Upper lobe of left lung (tissue), 6 donors: ENCODE results near the gene SMKR1. TPM values are rescaled to one million over a fixed set of nuclear protein-coding genes. Genes with fewer than 3 reads are reported as not detected.

ENCODE experiments used
- ATAC-seq, 2 donors: fragments of 200-7000 bp; cut with Tn5 transposase; one replicate each; pipeline ENCODE4 v1.9.1; 2022; ENCODE audit warnings: mild to moderate bottlenecking in 2 of 2, moderate library complexity in 2 of 2; ENCODE audit not compliant: low FRiP score in 2 of 2
- DNase-seq, 2 donors: peaks; one replicate each; pipeline ENCODE4 v3.0.0-alpha.2; 2019 to 2020
- H3K27ac ChIP-seq, 4 donors: fragments of 200-600 bp; sonication (generic); one replicate each; pipeline ENCODE4 v1.5.1; 2016 to 2019
- H3K27me3 ChIP-seq, 4 donors: fragments of 200-600 bp; sonication (generic); one replicate each; pipeline ENCODE4 v1.5.1; 2017 to 2019
- H3K36me3 ChIP-seq, 4 donors: fragments of 200-600 bp; sonication (generic); one replicate each; pipeline ENCODE4 v1.5.1; 2016 to 2019
- H3K4me1 ChIP-seq, 4 donors: fragments of 200-600 bp; sonication (generic); one replicate each; pipeline ENCODE4 v1.5.1; 2018 to 2019
- H3K4me3 ChIP-seq, 4 donors: fragments of 200-600 bp; sonication (generic); one replicate each; pipeline ENCODE4 v1.5.1; 2017 to 2019; ENCODE audit warnings: mild to moderate bottlenecking in 2 of 4, moderate library complexity in 1 of 4
- H3K9me3 ChIP-seq, 4 donors: fragments of 200-600 bp; sonication (generic); one replicate each; pipeline ENCODE4 v1.5.1; 2018 to 2019
- CTCF ChIP-seq, 6 experiments: fragments of 450-650 bp in 4 of 6; fragments of 200-600 bp in 2 of 6; sonication (generic) in 2 of 6; IDR thresholded peaks; one replicate each; pipeline ENCODE4 v1.5.1; 2016 to 2019; ENCODE audit warnings: antibody characterized with exemption in 6 of 6
- EP300 ChIP-seq, 4 donors: sonication (generic); formaldehyde crosslinking; IDR thresholded peaks; one replicate each; pipeline ENCODE4 v1.5.1; 2017; ENCODE audit warnings: antibody characterized with exemption in 4 of 4, control low read depth in 2 of 4
- POLR2A ChIP-seq, 4 donors: fragments of 450-650 bp; IDR thresholded peaks; one replicate each; pipeline ENCODE4 v1.5.1; 2016 to 2017; ENCODE audit warnings: antibody characterized with exemption in 4 of 4, mild to moderate bottlenecking in 2 of 4
- POLR2AphosphoS5 ChIP-seq, 2 donors: sonication (generic); formaldehyde crosslinking; IDR thresholded peaks; one replicate each; pipeline ENCODE4 v1.5.1; 2017; ENCODE audit warnings: antibody characterized with exemption in 2 of 2
- WGBS, 2 donors: methylation state at CpG; one replicate each; pipeline ENCODE4 v1.1.5; 2017 to 2018; 5-methylcytosine and 5-hydroxymethylcytosine counted together
- total RNA-seq, 6 donors: library from RNA; depleted of rRNA in 4 of 6; stranded (reverse); fragments of >200 nt in 4 of 6; gene quantifications; one replicate each; pipeline versions ENCODE4 v1.1.0 to v1.2.1, GENCODE V29; 2016 to 2021
- donor health status: DM: no; HTN: no; CAD: no; lungs with moderate emphysema.
- donor health status: DM: no; HTN: yes; CAD: no; lungs with severe emphysema.

Gene SMKR1
- total RNA-seq, 6 donors from 2014 or later: 0.76 to 3.2 (median 0.94) TPM; not detected in 2

GRCh38 chr7:129499999-129500398 lies 2.3 kb upstream of the SMKR1 start:
- Histone ChIP-seq H3K9me3 (no peaks in the 10 kb centered on the region), H3K27me3 (no peaks in the 10 kb centered on the region), H3K27ac (no peak overlapping the region), H3K36me3 (no peaks in the 10 kb centered on the region), H3K4me1 (peaks cover 4 to 18% (median 12%) of the 10 kb centered on the region in 4 donors), H3K4me3 (no peak overlapping the region)
- DNase-seq (no peak), ATAC-seq (no peak)
- 79 to 81% methylated on average over 6 of the region's 6 CpGs for WGBS, 2 donors
- TF ChIP-seq POLR2AphosphoS5 (IDR thresholded peaks at IDR 0.05): no peak
- TF ChIP-seq POLR2A (IDR thresholded peaks at IDR 0.05): no peak
- no peak for TF ChIP-seq EP300 (IDR thresholded peaks at IDR 0.05)
- no peak for TF ChIP-seq CTCF (IDR thresholded peaks at IDR 0.05)

GRCh38 chr7:129502708-129503685 lies 666 bp downstream of the SMKR1 start:
- H3K4me3 ChIP-seq: peak overlapping the region in 3 of 4 donors; percentile 53 to 70 (median 56)
- H3K9me3 ChIP-seq: no peaks in the 10 kb centered on the region
- no peaks in the 10 kb centered on the region for H3K27me3 ChIP-seq
- no peak overlapping the region for H3K27ac ChIP-seq
- DNase-seq: no peak
- TF ChIP-seq CTCF (IDR thresholded peaks at IDR 0.05) (no peak), POLR2A (IDR thresholded peaks at IDR 0.05) (no peak), POLR2AphosphoS5 (IDR thresholded peaks at IDR 0.05) (no peak), EP300 (IDR thresholded peaks at IDR 0.05) (no peak)
- H3K36me3 ChIP-seq: no peaks in the 10 kb centered on the region
- ATAC-seq: peak; percentile 19 to 57
- 21 to 35% methylated on average over 21 to 40 of the region's 58 CpGs for WGBS, 2 donors
- H3K4me1 ChIP-seq: peaks cover 4 to 18% (median 12%) of the 10 kb centered on the region in 4 donors

GRCh38 chr7:129503725-129504124 lies 1.4 kb downstream of the SMKR1 start:
- TF ChIP-seq CTCF (IDR thresholded peaks at IDR 0.05) (no peak), EP300 (IDR thresholded peaks at IDR 0.05) (no peak), POLR2AphosphoS5 (IDR thresholded peaks at IDR 0.05) (no peak), POLR2A (IDR thresholded peaks at IDR 0.05) (no peak)
- DNase-seq (no peak), ATAC-seq (no peak)
- no peaks in the 10 kb centered on the region for H3K36me3 ChIP-seq
- no peak overlapping the region for H3K27ac ChIP-seq
- peaks cover 4 to 18% (median 12%) of the 10 kb centered on the region in 4 donors for H3K4me1 ChIP-seq
- H3K27me3 ChIP-seq: no peaks in the 10 kb centered on the region
- no peak overlapping the region for H3K4me3 ChIP-seq
- H3K9me3 ChIP-seq: no peaks in the 10 kb centered on the region
- 92 to 93% methylated on average over 4 to 8 of the region's 8 CpGs for WGBS, 2 donors

GRCh38 chr7:129512192-129512591 lies 9.9 kb downstream of the SMKR1 start:
- Histone ChIP-seq H3K27me3 (no peaks in the 10 kb centered on the region), H3K4me3 (no peak overlapping the region), H3K27ac (no peak overlapping the region), H3K4me1 (no peaks in the 10 kb centered on the region), H3K36me3 (no peaks in the 10 kb centered on the region), H3K9me3 (no peaks in the 10 kb centered on the region)
- no peak for ATAC-seq
- TF ChIP-seq POLR2A (IDR thresholded peaks at IDR 0.05) (no peak), CTCF (IDR thresholded peaks at IDR 0.05) (no peak), EP300 (IDR thresholded peaks at IDR 0.05) (no peak), POLR2AphosphoS5 (IDR thresholded peaks at IDR 0.05) (no peak)
- 65 to 74% methylated on average over 8 of the region's 8 CpGs for WGBS, 2 donors
- no peak for DNase-seq
